BLaER1 treated with 17β-estradiol and CSF1 and Interleukin-3, amounts not matched to agents 10 nM and 100 nM (cell line): ENCODE results near the gene AP3D1.

Experiments
- H3K27ac ChIP-seq, 11 experiments: shearing (Covaris generic); formaldehyde crosslinking; 2 replicates each; pipeline ENCODE4 v1.8.1; 2022
- H3K27me3 ChIP-seq, 11 experiments: shearing (Covaris generic); formaldehyde crosslinking; 2 replicates each; pipeline ENCODE4 v1.8.1; 2022
- H3K36me3 ChIP-seq, 11 experiments: shearing (Covaris generic); formaldehyde crosslinking; 2 replicates each; pipeline ENCODE4 v1.8.1; 2022
- H3K4me1 ChIP-seq, 10 experiments: shearing (Covaris generic); formaldehyde crosslinking; 2 replicates each; pipeline ENCODE4 v1.8.1; 2022
- H3K4me2 ChIP-seq, 11 experiments: shearing (Covaris generic); formaldehyde crosslinking; 2 replicates each; pipeline ENCODE4 v1.8.1; 2022
- H3K4me3 ChIP-seq, 10 experiments: shearing (Covaris generic); formaldehyde crosslinking; 2 replicates each; pipeline ENCODE4 v1.8.1; 2022
- H3K9ac ChIP-seq, 11 experiments: shearing (Covaris generic); formaldehyde crosslinking; 2 replicates each; pipeline ENCODE4 v1.8.1; 2022
- H3K9me3 ChIP-seq, 11 experiments: shearing (Covaris generic); formaldehyde crosslinking; replicated peaks in 1 of 11; 2 replicates each; pipeline ENCODE4 v1.8.1; 2022
- H4K20me1 ChIP-seq, 11 experiments: shearing (Covaris generic); formaldehyde crosslinking; 2 replicates each; pipeline ENCODE4 v1.8.1; 2022
- Cebpa-rat ChIP-seq, 11 experiments: shearing (Covaris generic); IDR thresholded peaks; 2 replicates each; pipeline ENCODE4 v1.8.1; 2022

AP3D1 gene

GRCh38 chr19:2149980-2150793 is 1.2 kb downstream of the AP3D1 start:
- peak overlapping the region; percentile 89 to 99 (median 97) for H3K9ac ChIP-seq
- H3K27ac ChIP-seq: peak overlapping the region; percentile 82 to 95 (median 91)
- peaks cover 12 to 44% (median 30%) of the 10 kb centered on the region in 11 experiments; a peak in 21 of 22 replicates for H3K36me3 ChIP-seq
- peak overlapping the region; percentile 92 to 100 (median 98) for H3K4me2 ChIP-seq
- no peak for TF ChIP-seq Cebpa-rat (IDR thresholded peaks at IDR 0.05)
- H3K4me3 ChIP-seq: peak overlapping the region; percentile 88 to 100 (median 97)
- no peaks in the 10 kb centered on the region for H3K27me3 ChIP-seq
- H3K4me1 ChIP-seq: peaks cover 57 to 86% (median 72%) of the 10 kb centered on the region in 10 experiments
- no peaks in the 10 kb centered on the region for H3K9me3 ChIP-seq
- peaks cover 54 to 60% (median 58%) of the 10 kb centered on the region in 11 experiments for H4K20me1 ChIP-seq

GRCh38 chr19:2148482-2149135 is 2.8 kb downstream of the AP3D1 start:
- peak overlapping the region; percentile 92 to 100 (median 98); a peak in 21 of 22 replicates for H3K4me2 ChIP-seq

GRCh38 chr19:2145831-2146241 is 5.5 kb downstream of the AP3D1 start:
- TF ChIP-seq Cebpa-rat (IDR thresholded peaks at IDR 0.05): no peak
- peak overlapping the region in 2 of 11 experiments; percentile 28 to 42; a peak in 2 of 22 replicates for H3K27ac ChIP-seq
- H3K9me3 ChIP-seq: no peaks in the 10 kb centered on the region
- peaks cover 31 to 80% (median 55%) of the 10 kb centered on the region in 11 experiments; a peak in 21 of 22 replicates for H3K36me3 ChIP-seq
- peaks cover 95 to 100% (median 100%) of the 10 kb centered on the region in 11 experiments for H4K20me1 ChIP-seq
- H3K4me2 ChIP-seq: peak overlapping the region in 4 of 11 experiments; percentile 7 to 18 (median 9); a peak in 1 of 22 replicates
- no peaks in the 10 kb centered on the region for H3K27me3 ChIP-seq
- H3K4me3 ChIP-seq: no peak overlapping the region
- peaks cover 40 to 76% (median 57%) of the 10 kb centered on the region in 10 experiments for H3K4me1 ChIP-seq
- H3K9ac ChIP-seq: peak overlapping the region in 5 of 11 experiments; percentile 15 to 38 (median 35); a peak in 3 of 22 replicates

More at GRCh38 chr19:2148482-2149135, 2.8 kb downstream of the AP3D1 start:
- Histone ChIP-seq H3K27ac (no peak overlapping the region), H3K27me3 (no peaks in the 10 kb centered on the region), H3K4me1 (peaks cover 47 to 83% (median 66%) of the 10 kb centered on the region in 10 experiments), H3K4me3 (0 out of 20 replicates have a peak overlapping the region, but pooled peaks of 3 of the 10 experiments have one; percentile 3 to 96 (median 92)), H4K20me1 (peaks cover 69 to 76% (median 74%) of the 10 kb centered on the region in 11 experiments), H3K9ac (peak overlapping the region in 7 of 11 experiments; percentile 3 to 98 (median 52); a peak in 10 of 22 replicates), H3K9me3 (no peaks in the 10 kb centered on the region), H3K36me3 (peaks cover 23 to 58% (median 44%) of the 10 kb centered on the region in 11 experiments; a peak in 21 of 22 replicates)
- 0 out of 22 replicates have a peak, but pooled peaks of 1 of the 11 experiments have one; percentile 32 for TF ChIP-seq Cebpa-rat (IDR thresholded peaks at IDR 0.05)

GRCh38 chr19:2144190-2144589 is 7.2 kb downstream of the AP3D1 start:
- no peak overlapping the region for H3K4me3 ChIP-seq
- peaks cover 29 to 76% (median 55%) of the 10 kb centered on the region in 10 experiments for H3K4me1 ChIP-seq
- no peaks in the 10 kb centered on the region for H3K9me3 ChIP-seq
- peaks cover 97 to 100% (median 100%) of the 10 kb centered on the region in 11 experiments for H4K20me1 ChIP-seq
- H3K27me3 ChIP-seq: no peaks in the 10 kb centered on the region
- TF ChIP-seq Cebpa-rat (IDR thresholded peaks at IDR 0.05): no peak
- no peak overlapping the region for H3K9ac ChIP-seq
- H3K36me3 ChIP-seq: peaks cover 33 to 86% (median 63%) of the 10 kb centered on the region in 11 experiments; a peak in 21 of 22 replicates
- peak overlapping the region in 2 of 11 experiments; percentile 5 to 34; a peak in 2 of 22 replicates for H3K27ac ChIP-seq
- peak overlapping the region in 5 of 11 experiments; percentile 16 to 57 (median 38); a peak in 3 of 22 replicates for H3K4me2 ChIP-seq

- Histone ChIP-seq H3K9ac (no peak overlapping the region), H3K4me1 (peaks cover 12 to 58% (median 36%) of the 10 kb centered on the region in 10 experiments; a peak in 17 of 20 replicates)
Observed at GRCh38 chr19:2142173-2142829, 9.1 kb downstream of the AP3D1 start.

GRCh38 chr19:2140138-2140569 is 11.2 kb downstream of the AP3D1 start:
- H3K4me2 ChIP-seq: peak overlapping the region in 7 of 11 experiments; percentile 4 to 37 (median 26); a peak in 11 of 22 replicates
- H3K9ac ChIP-seq: no peak overlapping the region
- no peaks in the 10 kb centered on the region for H3K27me3 ChIP-seq
- H3K36me3 ChIP-seq: peaks cover 48 to 93% (median 77%) of the 10 kb centered on the region in 11 experiments
- H4K20me1 ChIP-seq: peaks cover 92 to 100% (median 100%) of the 10 kb centered on the region in 11 experiments
- no peak for TF ChIP-seq Cebpa-rat (IDR thresholded peaks at IDR 0.05)
- H3K4me1 ChIP-seq: peaks cover 0 to 41% (median 29%) of the 10 kb centered on the region in 10 experiments; a peak in 15 of 20 replicates
- no peak overlapping the region for H3K27ac ChIP-seq
- H3K4me3 ChIP-seq: no peak overlapping the region
- no peaks in the 10 kb centered on the region for H3K9me3 ChIP-seq

More at GRCh38 chr19:2142173-2142829, 9.1 kb downstream of the AP3D1 start:
- Histone ChIP-seq H3K27ac (no peak overlapping the region), H3K4me2 (no peak overlapping the region), H4K20me1 (peaks cover 97 to 100% (median 100%) of the 10 kb centered on the region in 11 experiments), H3K4me3 (no peak overlapping the region), H3K27me3 (no peaks in the 10 kb centered on the region), H3K36me3 (peaks cover 50 to 90% (median 72%) of the 10 kb centered on the region in 11 experiments), H3K9me3 (no peaks in the 10 kb centered on the region)
- TF ChIP-seq Cebpa-rat (IDR thresholded peaks at IDR 0.05): no peak

- peaks cover 86 to 100% (median 97%) of the 10 kb centered on the region in 11 experiments for H4K20me1 ChIP-seq
- peak overlapping the region in 1 of 11 experiments; percentile 29; a peak in 1 of 22 replicates for H3K27ac ChIP-seq
- H3K4me1 ChIP-seq: peaks cover 0 to 42% (median 28%) of the 10 kb centered on the region in 10 experiments; a peak in 15 of 20 replicates
- H3K9ac ChIP-seq: no peak overlapping the region; a peak in 1 of 22 replicates
- H3K36me3 ChIP-seq: peaks cover 47 to 93% (median 73%) of the 10 kb centered on the region in 11 experiments
- no peaks in the 10 kb centered on the region for H3K27me3 ChIP-seq
- peak overlapping the region in 6 of 11 experiments; percentile 9 to 37 (median 28); a peak in 8 of 22 replicates for H3K4me2 ChIP-seq
- TF ChIP-seq Cebpa-rat (IDR thresholded peaks at IDR 0.05): no peak
- no peak overlapping the region for H3K4me3 ChIP-seq
- H3K9me3 ChIP-seq: no peaks in the 10 kb centered on the region
Observed at GRCh38 chr19:2139385-2140137, 11.8 kb downstream of the AP3D1 start.
